ENCODE results near the gene PLAGL2. TPM values are rescaled to one million over a fixed set of nuclear protein-coding genes. Genes with fewer than 3 reads are reported as not detected.

Gene PLAGL2
- total RNA-seq, 1 experiment from 2014 or later = 44.4 TPM

DNA sequence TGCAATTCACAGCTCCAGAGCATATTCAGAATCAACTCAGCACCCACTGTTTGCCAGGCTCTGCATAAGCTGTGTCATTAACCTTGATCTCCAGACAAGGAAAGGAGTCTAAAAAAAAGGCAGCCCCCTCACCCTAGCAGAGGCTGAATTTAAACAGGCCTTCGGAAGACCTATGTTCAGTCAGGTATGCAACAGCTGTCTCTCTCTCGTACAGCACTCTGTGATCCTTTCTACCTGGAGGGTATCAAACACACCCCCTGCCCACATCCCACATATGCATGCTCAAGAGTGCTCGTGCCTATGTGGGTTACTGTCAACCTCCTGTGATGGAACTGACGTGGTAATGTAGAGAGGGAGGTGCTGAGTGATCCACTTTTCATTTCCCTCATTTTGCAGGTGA lies 8.5 kb downstream of the PLAGL2 start:
- H3K4me1 ChIP-seq (ENCODE audit: insufficient read depth, low read length) = no peaks in the 10 kb centered on the region
- H3T11ph ChIP-seq (ENCODE audit: low read length) = no peak overlapping the region
- no CpG with 5 or more reads among the region's 4 CpGs for WGBS (ENCODE audit: extremely low coverage, insufficient read length, low lambda C conversion rate)
- Mint-ChIP-seq H3K4me1 (peaks cover 15% of the 10 kb centered on the region in 2 experiments), H3K4me3 (no peak overlapping the region), H3K36me3 (ENCODE audit: insufficient read depth in 1 of 3, low read depth in 3 of 3) (peaks cover 42 to 89% (median 68%) of the 10 kb centered on the region in 3 experiments), H3K27ac (no peak overlapping the region), H3K27me3 (ENCODE audit: low read depth) (no peaks in the 10 kb centered on the region), H3K9me3 (no peaks in the 10 kb centered on the region)
- no peak overlapping the region for H3K9ac ChIP-seq (ENCODE audit: extremely low read depth, insufficient read length, low read length)
- H2AFZ ChIP-seq (ENCODE audit: low read length) = no peak overlapping the region
- H2BK20ac ChIP-seq (ENCODE audit: low read depth, low read length, poor library complexity, severe bottlenecking) = no peak overlapping the region
- H2BK12ac ChIP-seq (ENCODE audit: insufficient read length, low read depth, low read length) = no peak overlapping the region
- no peaks in the 10 kb centered on the region for H3K27me3 ChIP-seq (ENCODE audit: insufficient read depth, low read length)
- no peak overlapping the region for H3K23ac ChIP-seq (ENCODE audit: insufficient read length, low read depth, low read length)
- peaks cover 4% of the 10 kb centered on the region for H3K79me1 ChIP-seq (ENCODE audit: insufficient read depth, low read depth, low read length, poor library complexity, severe bottlenecking)
- no peak overlapping the region for H2BK120ac ChIP-seq (ENCODE audit: low read depth, low read length, poor library complexity, severe bottlenecking)
- TF ChIP-seq, protein P1, sequence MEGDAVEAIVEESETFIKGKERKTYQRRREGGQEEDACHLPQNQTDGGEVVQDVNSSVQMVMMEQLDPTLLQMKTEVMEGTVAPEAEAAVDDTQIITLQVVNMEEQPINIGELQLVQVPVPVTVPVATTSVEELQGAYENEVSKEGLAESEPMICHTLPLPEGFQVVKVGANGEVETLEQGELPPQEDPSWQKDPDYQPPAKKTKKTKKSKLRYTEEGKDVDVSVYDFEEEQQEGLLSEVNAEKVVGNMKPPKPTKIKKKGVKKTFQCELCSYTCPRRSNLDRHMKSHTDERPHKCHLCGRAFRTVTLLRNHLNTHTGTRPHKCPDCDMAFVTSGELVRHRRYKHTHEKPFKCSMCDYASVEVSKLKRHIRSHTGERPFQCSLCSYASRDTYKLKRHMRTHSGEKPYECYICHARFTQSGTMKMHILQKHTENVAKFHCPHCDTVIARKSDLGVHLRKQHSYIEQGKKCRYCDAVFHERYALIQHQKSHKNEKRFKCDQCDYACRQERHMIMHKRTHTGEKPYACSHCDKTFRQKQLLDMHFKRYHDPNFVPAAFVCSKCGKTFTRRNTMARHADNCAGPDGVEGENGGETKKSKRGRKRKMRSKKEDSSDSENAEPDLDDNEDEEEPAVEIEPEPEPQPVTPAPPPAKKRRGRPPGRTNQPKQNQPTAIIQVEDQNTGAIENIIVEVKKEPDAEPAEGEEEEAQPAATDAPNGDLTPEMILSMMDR (conservative IDR thresholded peaks at IDR 0.05) = no peak
- no peak overlapping the region for H4K8ac ChIP-seq (replicated peaks; ENCODE audit: insufficient read length, low read depth, low read length)
- H2BK15ac ChIP-seq (ENCODE audit: low read depth, low read length) = no peak overlapping the region
- no peaks in the 10 kb centered on the region for H3K9me3 ChIP-seq (ENCODE audit: control insufficient read depth, low read depth, low read length)
- H3K14ac ChIP-seq (ENCODE audit: insufficient read depth, low read length) = no peak overlapping the region
- H2BK5ac ChIP-seq (ENCODE audit: insufficient read length, low read length) = no peak overlapping the region
- H3K23me2 ChIP-seq (ENCODE audit: insufficient read length, low read depth, low read length, poor library complexity, severe bottlenecking) = no peaks in the 10 kb centered on the region
- H4K91ac ChIP-seq (ENCODE audit: insufficient read length, low read depth, low read length) = no peak overlapping the region
- H3K4me2 ChIP-seq (ENCODE audit: insufficient read depth, insufficient read length, low read length) = no peak overlapping the region
- H3K27ac ChIP-seq (ENCODE audit: insufficient read length, low read depth, low read length) = no peak overlapping the region
- no peak overlapping the region for H3K18ac ChIP-seq (ENCODE audit: insufficient read length, low read depth, low read length)
- H2AK5ac ChIP-seq (ENCODE audit: insufficient read length, low read length) = no peak overlapping the region
- DNase-seq = no peak
- no peak overlapping the region for H3K4ac ChIP-seq (ENCODE audit: low read depth, low read length)
- H4K5ac ChIP-seq (ENCODE audit: insufficient read length, low read depth, low read length) = no peak overlapping the region
- H4K20me1 ChIP-seq (ENCODE audit: control insufficient read depth, insufficient read depth, insufficient read length) = no peaks in the 10 kb centered on the region
- peaks cover 7% of the 10 kb centered on the region; the same call in 1 of the 2 replicates for H3K79me2 ChIP-seq (ENCODE audit: insufficient read depth, low read length)
- no peak overlapping the region for H3K56ac ChIP-seq (ENCODE audit: insufficient read length, low read depth, low read length)

All from H9 (cell line).